ENCODE results near the gene SLCO4A1. TPM values are rescaled to one million over a fixed set of nuclear protein-coding genes. Genes with fewer than 3 reads are reported as not detected.
A peak's percentile ranks its signal among the peaks of the same experiment; 100 is the strongest.

SLCO4A1 gene
- total RNA-seq, 2 donors from 2014 or later: 2.6 to 6.2 TPM

DNA sequence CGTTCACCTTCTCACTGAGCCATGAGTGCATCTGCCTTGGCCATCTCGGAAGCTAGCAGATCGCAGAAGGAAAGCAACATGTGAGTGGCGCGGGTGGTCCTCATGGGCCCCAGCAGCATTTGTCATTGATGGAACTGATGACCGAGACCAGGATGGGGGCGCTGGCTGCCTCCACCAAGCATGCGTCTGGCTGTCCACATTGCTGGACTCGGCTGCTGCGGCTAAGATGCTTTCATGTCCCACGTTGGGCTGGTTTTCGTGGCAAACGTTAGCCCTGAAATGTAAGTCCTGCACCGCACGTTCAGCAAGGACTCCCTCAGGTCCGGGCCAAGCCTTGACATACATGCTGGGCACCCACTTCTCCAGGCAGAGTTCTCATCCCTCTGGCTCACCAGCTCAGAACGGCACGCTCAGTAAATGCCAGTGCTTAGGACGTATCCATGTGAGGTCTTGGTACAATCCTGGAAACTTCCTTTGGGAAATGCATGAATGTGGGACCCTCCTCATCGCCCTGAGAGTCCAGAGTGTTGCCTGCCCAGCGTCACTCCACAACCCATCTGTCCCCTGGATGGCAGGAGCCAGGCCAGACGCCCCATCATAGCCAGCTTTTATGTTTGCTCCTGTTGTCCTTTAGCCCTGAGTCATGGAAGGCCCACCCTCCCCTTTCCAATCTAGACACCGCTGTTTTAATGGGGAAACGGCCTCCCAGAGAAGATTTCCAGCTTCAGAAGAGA is 8.4 kb downstream of the SLCO4A1 start:
- Histone ChIP-seq H3K4me1 (peaks cover 38% of the 10 kb centered on the region), H3K27me3 (no peaks in the 10 kb centered on the region), H3K36me3 (replicated peaks in 1 of 2; ENCODE audit: insufficient read depth in 1 of 2, low read depth in 2 of 2) (no peaks in the 10 kb centered on the region), H3K27ac (peak overlapping the region; percentile 92 to 99 (median 97)), H3K4me3 (no peak overlapping the region), H3K9me3 (no peaks in the 10 kb centered on the region)
- DNase-seq (no peak), ATAC-seq (no peak)
- intact Hi-C loops (cut with DNase I): no loop called here
- WGBS, 2 donors: 90% methylated on average over 16 to 24 of the region's 24 CpGs
- TF ChIP-seq, protein P1, sequence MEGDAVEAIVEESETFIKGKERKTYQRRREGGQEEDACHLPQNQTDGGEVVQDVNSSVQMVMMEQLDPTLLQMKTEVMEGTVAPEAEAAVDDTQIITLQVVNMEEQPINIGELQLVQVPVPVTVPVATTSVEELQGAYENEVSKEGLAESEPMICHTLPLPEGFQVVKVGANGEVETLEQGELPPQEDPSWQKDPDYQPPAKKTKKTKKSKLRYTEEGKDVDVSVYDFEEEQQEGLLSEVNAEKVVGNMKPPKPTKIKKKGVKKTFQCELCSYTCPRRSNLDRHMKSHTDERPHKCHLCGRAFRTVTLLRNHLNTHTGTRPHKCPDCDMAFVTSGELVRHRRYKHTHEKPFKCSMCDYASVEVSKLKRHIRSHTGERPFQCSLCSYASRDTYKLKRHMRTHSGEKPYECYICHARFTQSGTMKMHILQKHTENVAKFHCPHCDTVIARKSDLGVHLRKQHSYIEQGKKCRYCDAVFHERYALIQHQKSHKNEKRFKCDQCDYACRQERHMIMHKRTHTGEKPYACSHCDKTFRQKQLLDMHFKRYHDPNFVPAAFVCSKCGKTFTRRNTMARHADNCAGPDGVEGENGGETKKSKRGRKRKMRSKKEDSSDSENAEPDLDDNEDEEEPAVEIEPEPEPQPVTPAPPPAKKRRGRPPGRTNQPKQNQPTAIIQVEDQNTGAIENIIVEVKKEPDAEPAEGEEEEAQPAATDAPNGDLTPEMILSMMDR (IDR thresholded peaks at IDR 0.05): no peak
- no peak for TF ChIP-seq POLR2A (IDR thresholded peaks at IDR 0.05)

DNA sequence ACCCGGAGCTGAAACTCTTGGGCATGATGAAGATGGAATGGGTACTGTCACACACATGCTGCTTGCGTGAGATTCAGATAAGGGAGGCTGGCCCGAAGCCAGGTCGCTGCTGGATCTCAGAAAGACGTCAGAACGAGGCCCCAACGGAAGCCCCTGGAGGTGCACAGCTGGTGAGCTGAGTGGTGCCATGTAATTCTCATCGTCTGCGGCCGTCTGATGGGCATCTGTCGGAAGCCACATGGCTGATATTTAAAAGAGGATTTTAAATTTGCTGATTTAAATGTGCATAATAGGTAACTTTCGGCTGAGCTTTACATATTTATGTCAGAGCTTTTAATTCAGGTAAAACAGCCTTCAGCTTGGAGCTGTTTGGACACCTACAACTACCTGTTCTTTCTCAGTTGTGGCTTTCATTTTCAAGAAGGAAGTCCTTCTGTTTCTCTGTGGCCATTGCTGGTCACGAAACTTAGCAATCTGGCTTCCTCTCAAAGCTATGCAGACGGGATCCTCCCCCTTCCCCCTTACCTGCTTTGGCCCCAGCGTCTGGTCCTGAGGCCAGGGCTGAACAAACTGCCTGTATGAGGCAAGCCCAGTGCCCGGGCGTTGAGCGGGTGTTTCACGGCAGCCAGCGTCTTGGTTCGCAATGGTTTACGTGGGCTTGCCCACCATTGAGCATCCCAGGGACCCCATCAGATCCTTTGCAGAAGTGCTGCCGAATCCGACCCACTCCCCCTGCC is 9.2 kb downstream of the SLCO4A1 start:
- intact Hi-C loops (cut with DNase I): no loop called here

DNA sequence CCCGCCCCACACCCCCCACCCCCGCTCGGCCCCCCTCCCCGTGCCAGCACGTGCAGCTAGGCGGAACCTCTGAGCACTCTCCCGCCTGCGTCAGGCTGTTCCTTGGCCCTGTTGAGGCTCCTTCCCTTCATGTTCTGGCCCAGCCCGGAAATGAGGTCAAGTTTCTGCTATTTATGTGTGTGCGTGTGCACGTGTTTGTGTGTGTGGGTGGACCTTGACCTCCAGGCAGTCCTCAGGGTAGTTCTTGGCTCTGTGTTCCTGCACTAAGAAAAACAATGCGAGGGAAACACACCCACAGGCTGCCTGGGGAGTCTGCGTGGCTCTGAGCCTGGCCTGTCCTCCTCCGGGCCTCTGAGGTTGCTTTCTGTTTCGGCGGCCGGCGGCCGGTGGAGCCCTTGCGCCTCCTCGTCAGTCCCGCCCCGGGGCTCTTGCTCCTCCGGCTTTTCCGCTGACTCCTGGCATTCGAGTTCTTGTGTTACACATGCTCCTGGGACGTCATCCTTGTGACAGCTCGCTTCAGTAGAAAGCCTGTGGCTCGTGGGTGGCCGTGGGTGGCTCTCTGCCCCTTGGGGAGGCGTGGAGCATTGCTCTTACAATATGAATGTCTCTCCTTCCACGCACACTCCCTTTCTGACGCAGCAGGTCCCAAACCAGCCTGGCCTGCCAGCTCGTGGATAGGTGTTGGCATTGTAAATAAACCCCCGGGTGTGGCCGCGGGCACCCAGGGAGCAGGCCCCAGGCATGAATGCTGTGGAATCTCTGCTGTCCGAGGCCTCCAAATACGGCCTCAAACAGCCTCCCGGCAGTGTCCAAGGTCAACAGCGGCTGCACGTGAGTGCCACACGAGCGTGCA is 10.0 kb downstream of the SLCO4A1 start:
- Histone ChIP-seq H3K9me3 (no peaks in the 10 kb centered on the region), H3K27ac (peak overlapping the region; percentile 92 to 99 (median 97)), H3K27me3 (no peaks in the 10 kb centered on the region), H3K4me1 (peaks cover 32% of the 10 kb centered on the region), H3K36me3 (replicated peaks in 1 of 2; ENCODE audit: insufficient read depth in 1 of 2, low read depth in 2 of 2) (no peaks in the 10 kb centered on the region), H3K4me3 (no peak overlapping the region)
- TF ChIP-seq, protein P1 (IDR thresholded peaks at IDR 0.05): peak in 2 of 7 experiments; percentile 5 to 26
- TF ChIP-seq POLR2A (IDR thresholded peaks at IDR 0.05): peak; percentile 52 to 91 (median 87)
- 4% methylated on average over 11 to 39 of the region's 44 CpGs for WGBS, 2 donors
- peak; percentile 91 for ATAC-seq
- intact Hi-C loops (cut with DNase I): no loop called here
- DNase-seq: peak; percentile 88 to 97 (median 92)

More for the DNA sequence above, 9.2 kb downstream of the SLCO4A1 start:
- Histone ChIP-seq H3K4me3 (no peak overlapping the region), H3K27me3 (no peaks in the 10 kb centered on the region), H3K36me3 (replicated peaks in 1 of 2; ENCODE audit: insufficient read depth in 1 of 2, low read depth in 2 of 2) (no peaks in the 10 kb centered on the region), H3K4me1 (peaks cover 38% of the 10 kb centered on the region), H3K27ac (peak overlapping the region; percentile 92 to 99 (median 97)), H3K9me3 (no peaks in the 10 kb centered on the region)
- DNase-seq (peak; percentile 55 to 67 (median 58)), ATAC-seq (no peak)
- no peak for TF ChIP-seq POLR2A (IDR thresholded peaks at IDR 0.05)
- TF ChIP-seq, protein P1 (IDR thresholded peaks at IDR 0.05): no peak
- 67 to 71% methylated on average over 19 to 24 of the region's 24 CpGs for WGBS, 2 donors

DNA sequence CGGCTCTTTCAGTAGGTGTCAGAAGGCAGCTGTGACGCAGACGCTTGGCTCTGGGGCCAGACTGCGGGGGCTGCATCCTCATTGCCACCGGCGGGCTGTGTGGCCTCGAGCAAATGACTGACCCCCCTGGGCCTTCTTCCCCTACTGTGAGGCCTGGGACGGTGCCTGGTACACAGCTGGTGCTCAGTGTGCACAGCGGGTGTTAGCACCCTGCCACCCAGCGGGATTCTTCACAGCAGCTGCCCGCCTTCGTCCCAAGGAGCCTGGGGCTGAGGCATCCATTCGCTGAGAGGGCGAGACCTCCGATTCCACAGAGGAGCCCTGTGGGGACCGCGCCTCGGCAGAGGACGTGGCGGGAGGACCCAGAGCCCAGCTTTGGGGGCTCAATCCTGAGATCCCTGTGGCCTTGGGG is 10.6 kb downstream of the SLCO4A1 start:
- Histone ChIP-seq H3K27ac (peak overlapping the region; percentile 92 to 99 (median 97)), H3K9me3 (no peaks in the 10 kb centered on the region), H3K27me3 (no peaks in the 10 kb centered on the region), H3K36me3 (replicated peaks in 1 of 2; ENCODE audit: insufficient read depth in 1 of 2, low read depth in 2 of 2) (no peaks in the 10 kb centered on the region), H3K4me1 (peaks cover 25% of the 10 kb centered on the region), H3K4me3 (no peak overlapping the region)
- TF ChIP-seq, protein P1 (IDR thresholded peaks at IDR 0.05): no peak
- no peak for TF ChIP-seq POLR2A (IDR thresholded peaks at IDR 0.05)
- WGBS, 2 donors: 77 to 99% methylated on average over 11 to 20 of the region's 20 CpGs
- no peak for DNase-seq
- intact Hi-C loops (cut with DNase I): no loop called here
- ATAC-seq: no peak
